WERI-Rb-1 (cell line): ENCODE results near the gene SRGAP3.
"Not testable (repeated sequence)": the region's sequence is repeated elsewhere in the genome, so short reads cannot be mapped to it uniquely, and the experiment has no call there.

Experiments used
- DNase-seq: peaks from one replicate; pipeline ENCODE4 v3.0.0-alpha.2; 2020
- H3K27ac ChIP-seq: fragments of 250-450 bp; sonication (Bioruptor Pico); 2 replicates; pipeline ENCODE4 v1.5.1; 2020; ENCODE audit warnings: mild to moderate bottlenecking, moderate library complexity
- H3K27me3 ChIP-seq: fragments of 250-450 bp; sonication (Bioruptor Pico); 2 replicates; pipeline ENCODE4 v1.5.1; 2021; ENCODE audit warnings: mild to moderate bottlenecking, low read depth, moderate library complexity; ENCODE audit not compliant: insufficient read depth, severe bottlenecking
- H3K36me3 ChIP-seq: fragments of 250-450 bp; sonication (Bioruptor Pico); 2 replicates; pipeline ENCODE4 v1.5.1; 2020; ENCODE audit warnings: mild to moderate bottlenecking, moderate library complexity
- H3K4me3 ChIP-seq: 2 replicates; pipeline ENCODE4 v1.5.1; 2011; ENCODE audit warnings: low read depth, mild to moderate bottlenecking, control low read depth, low read length
- H3K9me3 ChIP-seq: fragments of 250-450 bp; sonication (Bioruptor Pico); 2 replicates; pipeline ENCODE4 v1.5.1; 2021; ENCODE audit warnings: mild to moderate bottlenecking, moderate library complexity; ENCODE audit not compliant: severe bottlenecking
- TF ChIP-seq, protein P1 (sequence below): IDR thresholded peaks from 2 replicates; pipeline ENCODE4 v1.5.1; 2011; ENCODE audit warnings: low read depth, mild to moderate bottlenecking, control low read depth, inconsistent platforms, low read length

SRGAP3 gene

GRCh38 chr3:9087831-9088413, 161.5 kb downstream of the SRGAP3 start:
- Histone ChIP-seq H3K36me3 (no peaks in the 10 kb centered on the region), H3K4me3 (no peak overlapping the region), H3K27me3 (no peaks in the 10 kb centered on the region), H3K27ac (no peak overlapping the region), H3K9me3 (no peaks in the 10 kb centered on the region)
- TF ChIP-seq, protein P1, sequence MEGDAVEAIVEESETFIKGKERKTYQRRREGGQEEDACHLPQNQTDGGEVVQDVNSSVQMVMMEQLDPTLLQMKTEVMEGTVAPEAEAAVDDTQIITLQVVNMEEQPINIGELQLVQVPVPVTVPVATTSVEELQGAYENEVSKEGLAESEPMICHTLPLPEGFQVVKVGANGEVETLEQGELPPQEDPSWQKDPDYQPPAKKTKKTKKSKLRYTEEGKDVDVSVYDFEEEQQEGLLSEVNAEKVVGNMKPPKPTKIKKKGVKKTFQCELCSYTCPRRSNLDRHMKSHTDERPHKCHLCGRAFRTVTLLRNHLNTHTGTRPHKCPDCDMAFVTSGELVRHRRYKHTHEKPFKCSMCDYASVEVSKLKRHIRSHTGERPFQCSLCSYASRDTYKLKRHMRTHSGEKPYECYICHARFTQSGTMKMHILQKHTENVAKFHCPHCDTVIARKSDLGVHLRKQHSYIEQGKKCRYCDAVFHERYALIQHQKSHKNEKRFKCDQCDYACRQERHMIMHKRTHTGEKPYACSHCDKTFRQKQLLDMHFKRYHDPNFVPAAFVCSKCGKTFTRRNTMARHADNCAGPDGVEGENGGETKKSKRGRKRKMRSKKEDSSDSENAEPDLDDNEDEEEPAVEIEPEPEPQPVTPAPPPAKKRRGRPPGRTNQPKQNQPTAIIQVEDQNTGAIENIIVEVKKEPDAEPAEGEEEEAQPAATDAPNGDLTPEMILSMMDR, result no peak
- no peak for DNase-seq

- not testable (repeated sequence) for DNase-seq, H3K4me3 ChIP-seq, H3K27me3 ChIP-seq, H3K27ac ChIP-seq, H3K9me3 ChIP-seq, H3K36me3 ChIP-seq
Measured at GRCh38 chr3:9085428-9085827, 164.0 kb downstream of the SRGAP3 start.

GRCh38 chr3:9081184-9081818, 168.1 kb downstream of the SRGAP3 start:
- TF ChIP-seq, protein P1, result no peak
- peaks cover 4% of the 10 kb centered on the region; the same call in 1 of the 2 replicates for H3K36me3 ChIP-seq
- H3K4me3 ChIP-seq, result no peak overlapping the region
- no peaks in the 10 kb centered on the region for H3K9me3 ChIP-seq
- no peaks in the 10 kb centered on the region for H3K27me3 ChIP-seq
- H3K27ac ChIP-seq, result no peak overlapping the region
- DNase-seq, result no peak

GRCh38 chr3:9080163-9080562, 169.3 kb downstream of the SRGAP3 start:
- H3K4me3 ChIP-seq, result no peak overlapping the region
- H3K36me3 ChIP-seq, result peaks cover 4% of the 10 kb centered on the region; the same call in 1 of the 2 replicates
- no peak for DNase-seq
- H3K27ac ChIP-seq, result no peak overlapping the region
- no peaks in the 10 kb centered on the region for H3K9me3 ChIP-seq
- TF ChIP-seq, protein P1, result no peak
- no peaks in the 10 kb centered on the region for H3K27me3 ChIP-seq

- H3K4me3 ChIP-seq, result no peak overlapping the region
- DNase-seq, result no peak
- TF ChIP-seq, protein P1, result no peak
- H3K36me3 ChIP-seq, result peaks cover 4% of the 10 kb centered on the region; the same call in 1 of the 2 replicates
- no peaks in the 10 kb centered on the region for H3K27me3 ChIP-seq
- H3K9me3 ChIP-seq, result no peaks in the 10 kb centered on the region
- no peak overlapping the region for H3K27ac ChIP-seq
Measured at GRCh38 chr3:9079676-9080075, 169.8 kb downstream of the SRGAP3 start.

- H3K27me3 ChIP-seq, result no peaks in the 10 kb centered on the region
- no peak overlapping the region for H3K27ac ChIP-seq
- H3K36me3 ChIP-seq, result peaks cover 4% of the 10 kb centered on the region; the same call in 1 of the 2 replicates
- no peaks in the 10 kb centered on the region for H3K9me3 ChIP-seq
- no peak overlapping the region for H3K4me3 ChIP-seq
- TF ChIP-seq, protein P1, result no peak
- no peak for DNase-seq
Measured at GRCh38 chr3:9078561-9079240, 170.7 kb downstream of the SRGAP3 start.
